Measurements from ENCODE around the gene BTN3A1. TPM values are rescaled to one million over a fixed set of nuclear protein-coding genes. Genes with fewer than 3 reads are reported as not detected.

BTN3A1 gene
- total RNA-seq, 1 donor from 2014 or later = 17.1 TPM

DNA sequence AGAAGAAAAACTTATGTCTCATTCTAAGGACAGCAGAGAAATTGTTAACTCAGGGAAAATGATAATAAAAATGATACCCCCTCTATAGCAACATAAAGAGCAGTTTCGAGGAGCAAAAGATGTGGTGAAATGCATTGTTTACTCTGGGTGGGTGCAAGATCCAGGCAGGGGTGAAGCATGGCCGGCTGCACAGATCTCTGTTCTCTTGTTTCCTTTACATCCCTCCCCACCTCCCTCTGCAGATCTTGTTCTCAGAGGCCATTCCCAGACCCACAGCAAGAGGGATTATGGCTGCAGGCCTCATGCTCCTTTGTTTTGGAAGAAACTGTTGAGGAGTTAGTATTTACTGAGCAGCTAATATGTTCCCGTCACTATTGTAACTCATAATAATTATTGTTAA is 1.8 kb downstream of the BTN3A1 start:
- Mint-ChIP-seq H3K27me3 (ENCODE audit: unreplicated experiment) (no peaks in the 10 kb centered on the region), H3K9me3 (ENCODE audit: unreplicated experiment) (no peaks in the 10 kb centered on the region), H3K27ac (ENCODE audit: unreplicated experiment) (no peak overlapping the region), H3K4me1 (ENCODE audit: unreplicated experiment) (peaks cover 28% of the 10 kb centered on the region), H3K36me3 (ENCODE audit: unreplicated experiment) (peaks cover 17% of the 10 kb centered on the region), H3K4me3 (ENCODE audit: unreplicated experiment) (no peak overlapping the region)
- TF ChIP-seq, protein P1, sequence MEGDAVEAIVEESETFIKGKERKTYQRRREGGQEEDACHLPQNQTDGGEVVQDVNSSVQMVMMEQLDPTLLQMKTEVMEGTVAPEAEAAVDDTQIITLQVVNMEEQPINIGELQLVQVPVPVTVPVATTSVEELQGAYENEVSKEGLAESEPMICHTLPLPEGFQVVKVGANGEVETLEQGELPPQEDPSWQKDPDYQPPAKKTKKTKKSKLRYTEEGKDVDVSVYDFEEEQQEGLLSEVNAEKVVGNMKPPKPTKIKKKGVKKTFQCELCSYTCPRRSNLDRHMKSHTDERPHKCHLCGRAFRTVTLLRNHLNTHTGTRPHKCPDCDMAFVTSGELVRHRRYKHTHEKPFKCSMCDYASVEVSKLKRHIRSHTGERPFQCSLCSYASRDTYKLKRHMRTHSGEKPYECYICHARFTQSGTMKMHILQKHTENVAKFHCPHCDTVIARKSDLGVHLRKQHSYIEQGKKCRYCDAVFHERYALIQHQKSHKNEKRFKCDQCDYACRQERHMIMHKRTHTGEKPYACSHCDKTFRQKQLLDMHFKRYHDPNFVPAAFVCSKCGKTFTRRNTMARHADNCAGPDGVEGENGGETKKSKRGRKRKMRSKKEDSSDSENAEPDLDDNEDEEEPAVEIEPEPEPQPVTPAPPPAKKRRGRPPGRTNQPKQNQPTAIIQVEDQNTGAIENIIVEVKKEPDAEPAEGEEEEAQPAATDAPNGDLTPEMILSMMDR (IDR thresholded peaks at IDR 0.05) = no peak
- no peak for DNase-seq (ENCODE audit: extremely low spot score, unreplicated experiment)

DNA sequence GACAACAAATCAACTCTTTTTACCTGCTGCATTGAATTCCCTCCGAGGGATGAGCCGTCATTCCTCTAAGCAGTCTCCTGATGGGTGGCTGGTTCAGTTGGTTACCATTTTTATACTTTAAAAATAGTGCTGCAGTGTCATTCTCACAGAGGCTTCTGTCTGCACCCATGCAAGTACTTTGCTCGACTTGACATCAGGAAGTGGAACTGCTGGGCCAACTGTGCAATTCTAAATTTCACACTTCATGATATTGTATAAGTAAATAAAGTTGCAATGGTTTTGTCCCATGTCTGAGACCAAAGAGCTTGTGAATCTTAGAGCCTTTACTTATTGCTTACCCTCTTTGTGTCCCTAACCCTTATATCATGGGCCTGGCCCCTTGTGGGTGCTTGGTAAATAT is 2.5 kb downstream of the BTN3A1 start:
- Mint-ChIP-seq H3K4me3 (ENCODE audit: unreplicated experiment) (no peak overlapping the region), H3K36me3 (ENCODE audit: unreplicated experiment) (peaks cover 20% of the 10 kb centered on the region), H3K4me1 (ENCODE audit: unreplicated experiment) (peaks cover 28% of the 10 kb centered on the region), H3K27ac (ENCODE audit: unreplicated experiment) (no peak overlapping the region), H3K27me3 (ENCODE audit: unreplicated experiment) (no peaks in the 10 kb centered on the region), H3K9me3 (ENCODE audit: unreplicated experiment) (no peaks in the 10 kb centered on the region)
- TF ChIP-seq, protein P1 (IDR thresholded peaks at IDR 0.05) = no peak
- DNase-seq (ENCODE audit: extremely low spot score, unreplicated experiment) = no peak

DNA sequence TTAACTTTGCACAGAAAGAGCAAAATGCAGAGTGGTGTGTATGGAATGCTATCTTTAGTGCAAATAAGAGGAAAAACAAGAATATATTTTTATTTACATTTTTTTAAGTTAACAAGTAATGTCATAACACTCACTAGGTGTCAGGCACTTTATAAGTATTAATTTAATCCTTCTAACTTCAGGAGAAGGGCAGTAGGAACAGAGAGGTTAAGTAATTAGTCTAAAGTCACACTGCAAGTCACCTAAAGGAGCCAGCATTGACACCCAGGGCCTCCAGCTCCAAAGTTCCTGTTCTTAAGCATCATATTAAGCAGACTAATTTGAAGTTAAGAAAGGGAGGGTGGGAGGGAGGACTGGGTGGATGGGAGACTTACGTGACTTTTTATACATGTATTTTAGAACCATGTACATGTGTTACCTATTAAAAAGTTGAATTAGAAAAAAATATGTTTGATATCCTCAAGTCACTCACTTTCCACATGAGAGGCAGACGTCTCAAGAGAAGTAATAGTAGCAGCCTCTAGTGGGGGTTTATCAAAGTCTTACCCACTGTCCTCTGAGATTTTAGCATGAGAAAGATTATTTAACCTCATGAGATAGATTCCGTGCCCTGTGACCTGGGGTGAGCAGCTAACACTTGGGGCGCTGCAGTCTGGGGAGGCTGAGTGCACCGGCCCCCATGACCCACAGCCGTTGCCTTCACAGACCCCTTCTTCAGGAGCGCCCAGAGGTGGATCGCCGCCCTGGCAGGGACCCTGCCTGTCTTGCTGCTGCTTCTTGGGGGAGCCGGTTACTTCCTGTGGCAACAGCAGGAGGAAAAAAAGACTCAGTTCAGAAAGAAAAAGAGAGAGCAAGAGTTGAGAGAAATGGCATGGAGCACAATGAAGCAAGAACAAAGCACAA is 7.0 kb downstream of the BTN3A1 start:
- no peak overlapping the region for H3K4me3 Mint-ChIP-seq (ENCODE audit: unreplicated experiment)
- no peak for DNase-seq (ENCODE audit: extremely low spot score, unreplicated experiment)
- H3K27ac Mint-ChIP-seq (ENCODE audit: unreplicated experiment) = no peak overlapping the region
- H3K9me3 Mint-ChIP-seq (ENCODE audit: unreplicated experiment) = no peaks in the 10 kb centered on the region
- TF ChIP-seq, protein P1 (IDR thresholded peaks at IDR 0.05) = no peak
- peaks cover 30% of the 10 kb centered on the region for H3K36me3 Mint-ChIP-seq (ENCODE audit: unreplicated experiment)
- H3K4me1 Mint-ChIP-seq (ENCODE audit: unreplicated experiment) = peaks cover 5% of the 10 kb centered on the region
- H3K27me3 Mint-ChIP-seq (ENCODE audit: unreplicated experiment) = no peaks in the 10 kb centered on the region

DNA sequence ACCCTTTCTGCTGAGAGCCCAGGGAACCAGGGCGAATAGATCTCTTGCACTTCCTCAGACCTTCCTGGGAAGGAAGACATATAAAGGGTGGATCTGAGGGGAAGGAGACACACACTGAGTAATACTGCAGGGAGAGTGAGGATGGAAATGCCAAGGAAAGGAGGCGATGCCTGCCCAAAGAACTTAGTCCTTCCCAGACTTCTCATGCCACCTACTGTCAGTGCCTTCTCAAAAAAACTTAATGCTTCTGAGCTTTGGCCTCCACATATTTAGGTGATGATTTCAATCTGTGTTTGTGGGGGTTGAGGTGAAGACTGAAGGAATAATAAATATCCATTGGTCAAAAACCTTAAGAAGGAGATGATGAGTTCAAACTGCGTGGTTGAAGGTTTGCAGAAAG is 9.7 kb downstream of the BTN3A1 start:
- Mint-ChIP-seq H3K27ac (ENCODE audit: unreplicated experiment) (no peak overlapping the region), H3K4me3 (ENCODE audit: unreplicated experiment) (no peak overlapping the region)
- TF ChIP-seq, protein P1 (IDR thresholded peaks at IDR 0.05) = no peak

GRCh38 chr6:26412228-26412627 is 10.2 kb downstream of the BTN3A1 start:
- Mint-ChIP-seq H3K4me3 (ENCODE audit: unreplicated experiment) (no peak overlapping the region), H3K9me3 (ENCODE audit: unreplicated experiment) (no peaks in the 10 kb centered on the region), H3K27ac (ENCODE audit: unreplicated experiment) (no peak overlapping the region), H3K27me3 (ENCODE audit: unreplicated experiment) (no peaks in the 10 kb centered on the region), H3K36me3 (ENCODE audit: unreplicated experiment) (peaks cover 18% of the 10 kb centered on the region), H3K4me1 (ENCODE audit: unreplicated experiment) (peaks cover 3% of the 10 kb centered on the region)
- TF ChIP-seq, protein P1 (IDR thresholded peaks at IDR 0.05) = no peak
- DNase-seq (ENCODE audit: extremely low spot score, unreplicated experiment) = no peak

More for the DNA sequence above, 9.7 kb downstream of the BTN3A1 start:
- H3K9me3 Mint-ChIP-seq (ENCODE audit: unreplicated experiment) = no peaks in the 10 kb centered on the region
- DNase-seq (ENCODE audit: extremely low spot score, unreplicated experiment) = no peak
- peaks cover 23% of the 10 kb centered on the region for H3K36me3 Mint-ChIP-seq (ENCODE audit: unreplicated experiment)
- H3K27me3 Mint-ChIP-seq (ENCODE audit: unreplicated experiment) = no peaks in the 10 kb centered on the region
- peaks cover 3% of the 10 kb centered on the region for H3K4me1 Mint-ChIP-seq (ENCODE audit: unreplicated experiment)
